Effector memory CD8-positive, alpha-beta T cell (primary cell): ENCODE measurements around the gene RAD51AP1.

ENCODE experiments used
- ATAC-seq: fragments of 150-1000 bp; cut with Tn5 transposase; replicated peaks from 2 replicates; pipeline ENCODE4 v1.10.0; 2021; ENCODE audit warnings: mild to moderate bottlenecking, moderate library complexity
- DNase-seq, 3 experiments: peaks; one replicate each; pipeline ENCODE4 v3.0.0; 2021
- H3K27ac Mint-ChIP-seq, 2 donors: one replicate each; pipeline ENCODE4 v1.8.0; 2022; ENCODE audit warnings: mild to moderate bottlenecking in 2 of 2, mixed read lengths in 2 of 2, moderate library complexity in 2 of 2
- H3K27me3 Mint-ChIP-seq, 2 donors: one replicate each; pipeline ENCODE4 v1.8.0; 2022; ENCODE audit warnings: mixed read lengths in 2 of 2
- H3K36me3 Mint-ChIP-seq: one replicate; pipeline ENCODE4 v1.8.0; 2022; ENCODE audit warnings: mild to moderate bottlenecking, moderate library complexity, mixed read lengths; ENCODE audit not compliant: insufficient read depth
- H3K4me1 Mint-ChIP-seq, 2 donors: one replicate each; pipeline ENCODE4 v1.8.0; 2022; ENCODE audit warnings: low read depth in 2 of 2, mixed read lengths in 2 of 2
- H3K4me3 Mint-ChIP-seq, 2 donors: one replicate each; pipeline ENCODE4 v1.8.0; 2022; ENCODE audit warnings: mild to moderate bottlenecking in 2 of 2, mixed read lengths in 2 of 2, moderate library complexity in 2 of 2
- H3K9me3 Mint-ChIP-seq, 2 donors: one replicate each; pipeline ENCODE4 v1.8.0; 2022; ENCODE audit warnings: mixed read lengths in 2 of 2

RAD51AP1 gene

DNA sequence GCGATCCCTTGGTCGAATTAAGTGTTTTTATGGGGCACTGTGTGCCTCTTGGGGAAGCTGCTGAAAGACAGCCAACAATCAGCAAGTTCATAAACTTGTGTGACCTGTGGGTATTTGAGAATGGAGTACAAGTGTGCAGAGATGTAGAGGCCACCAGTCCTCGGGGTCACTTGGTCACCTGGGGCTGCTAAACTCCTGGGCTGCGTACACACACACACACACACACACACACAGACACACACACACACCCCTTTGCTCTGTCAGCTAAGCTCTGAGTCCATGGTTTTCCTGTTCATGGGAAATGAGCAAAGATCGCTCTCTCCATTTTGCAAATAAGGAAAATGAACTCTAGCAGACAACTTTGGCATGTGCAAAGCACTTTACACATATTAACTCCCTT is 47.8 kb downstream of the RAD51AP1 start:
- Mint-ChIP-seq H3K4me3 (no peak overlapping the region), H3K36me3 (no peaks in the 10 kb centered on the region), H3K27ac (no peak overlapping the region), H3K9me3 (no peaks in the 10 kb centered on the region), H3K4me1 (no peaks in the 10 kb centered on the region), H3K27me3 (peaks cover 22 to 48% of the 10 kb centered on the region in 2 donors)
- DNase-seq (no peak), ATAC-seq (no peak)

DNA sequence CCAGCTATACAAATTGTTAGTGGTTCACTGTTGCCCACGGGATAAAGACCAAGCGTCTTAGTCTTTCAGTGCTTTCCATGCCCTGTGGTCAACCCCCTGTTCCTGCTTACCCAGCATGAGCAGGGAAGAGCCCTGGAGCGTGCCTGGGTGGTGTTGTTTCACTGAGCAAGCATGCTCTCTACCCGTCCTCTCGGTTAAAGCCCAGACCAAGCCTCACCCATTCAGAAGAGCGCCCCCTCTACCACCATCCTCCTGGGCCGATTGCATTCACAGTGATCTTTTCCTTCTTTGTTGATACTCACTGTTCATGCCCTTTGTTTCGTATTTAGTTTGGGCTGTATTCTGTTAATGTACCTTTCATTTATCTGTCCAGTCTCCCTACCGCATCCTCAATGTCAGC is 48.4 kb downstream of the RAD51AP1 start:
- ATAC-seq (no peak), DNase-seq (no peak)
- no peaks in the 10 kb centered on the region for H3K36me3 Mint-ChIP-seq
- H3K27ac Mint-ChIP-seq, result no peak overlapping the region
- no peaks in the 10 kb centered on the region for H3K4me1 Mint-ChIP-seq
- no peaks in the 10 kb centered on the region for H3K9me3 Mint-ChIP-seq
- peaks cover 22 to 45% of the 10 kb centered on the region in 2 donors for H3K27me3 Mint-ChIP-seq
- H3K4me3 Mint-ChIP-seq, result no peak overlapping the region

DNA sequence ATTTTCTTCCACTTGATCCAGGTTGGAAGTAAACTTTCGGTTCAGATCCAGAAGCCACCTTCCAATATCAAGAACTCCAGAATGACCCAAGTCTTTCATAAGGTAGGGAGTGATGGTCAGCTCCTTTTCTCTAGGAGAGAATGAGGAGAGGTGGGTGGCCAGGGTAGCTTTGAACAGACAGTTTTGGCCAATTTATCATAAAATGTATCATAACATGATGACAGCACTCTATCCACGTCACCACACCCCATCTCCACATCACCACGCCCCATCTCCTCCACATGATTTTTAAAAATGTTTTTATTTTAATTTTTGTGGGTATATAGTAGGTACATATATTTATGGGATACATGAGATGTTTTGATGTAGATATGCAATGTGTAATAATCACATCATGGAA is 50.2 kb downstream of the RAD51AP1 start:
- no peaks in the 10 kb centered on the region for H3K36me3 Mint-ChIP-seq
- H3K4me1 Mint-ChIP-seq, result no peaks in the 10 kb centered on the region
- H3K9me3 Mint-ChIP-seq, result no peaks in the 10 kb centered on the region
- no peak overlapping the region for H3K27ac Mint-ChIP-seq
- no peak overlapping the region for H3K4me3 Mint-ChIP-seq
- peaks cover 16 to 42% of the 10 kb centered on the region in 2 donors for H3K27me3 Mint-ChIP-seq
- DNase-seq, result no peak
- ATAC-seq, result no peak

DNA sequence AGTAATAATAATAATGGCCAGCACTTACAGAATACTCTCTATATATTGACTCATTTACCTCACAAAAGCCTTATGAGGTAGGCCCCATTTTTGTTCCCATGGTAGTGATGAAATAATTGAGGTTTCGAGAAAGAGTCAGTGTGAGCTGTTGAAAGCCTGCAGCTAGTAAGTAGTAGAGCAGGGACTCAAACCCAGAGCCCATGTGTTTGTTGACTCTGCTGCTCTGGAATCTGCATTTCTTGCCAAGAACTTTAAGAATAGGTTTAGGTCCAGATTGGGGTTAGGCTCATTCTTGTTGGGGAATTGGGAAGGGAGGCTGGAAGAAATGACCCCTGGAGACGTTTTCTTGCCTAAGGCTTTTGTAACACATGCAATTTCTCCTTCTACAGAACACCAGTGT is 51.3 kb downstream of the RAD51AP1 start:
- no peak for ATAC-seq

DNA sequence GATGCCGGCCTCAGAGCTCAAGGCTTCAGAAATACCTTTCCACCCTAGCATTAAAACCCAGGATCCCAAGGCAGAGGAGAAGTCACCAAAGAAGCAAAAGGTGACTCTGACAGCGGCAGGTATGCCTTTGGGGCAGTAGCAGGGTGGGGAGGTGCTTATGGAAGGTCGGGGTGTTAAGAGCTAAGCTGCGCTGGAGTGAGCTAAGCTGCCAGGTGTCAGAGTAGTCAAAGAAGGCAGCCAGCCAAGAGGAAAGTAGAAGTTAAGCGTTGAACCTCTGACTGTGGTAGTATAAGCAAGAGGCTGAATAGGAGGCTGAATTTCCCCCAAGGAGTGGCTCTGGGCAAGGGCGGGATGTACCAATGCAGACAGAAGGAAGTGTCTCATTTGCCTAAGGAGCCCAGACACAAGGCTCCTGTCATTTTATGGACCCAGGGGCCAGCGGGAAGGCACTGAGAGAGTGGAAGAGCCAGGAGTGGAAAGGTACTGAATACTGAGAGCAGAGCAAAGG is 52.5 kb downstream of the RAD51AP1 start:
- Mint-ChIP-seq H3K9me3 (no peaks in the 10 kb centered on the region), H3K27ac (no peak overlapping the region), H3K36me3 (no peaks in the 10 kb centered on the region), H3K4me1 (no peaks in the 10 kb centered on the region), H3K27me3 (peaks cover 12 to 52% of the 10 kb centered on the region in 2 donors), H3K4me3 (no peak overlapping the region)
- ATAC-seq (no peak), DNase-seq (no peak)

More for the DNA sequence above, 51.3 kb downstream of the RAD51AP1 start:
- no peaks in the 10 kb centered on the region for H3K9me3 Mint-ChIP-seq
- H3K4me1 Mint-ChIP-seq, result no peaks in the 10 kb centered on the region
- peaks cover 12 to 41% of the 10 kb centered on the region in 2 donors for H3K27me3 Mint-ChIP-seq
- DNase-seq, result no peak
- no peak overlapping the region for H3K27ac Mint-ChIP-seq
- no peak overlapping the region for H3K4me3 Mint-ChIP-seq
- no peaks in the 10 kb centered on the region for H3K36me3 Mint-ChIP-seq

DNA sequence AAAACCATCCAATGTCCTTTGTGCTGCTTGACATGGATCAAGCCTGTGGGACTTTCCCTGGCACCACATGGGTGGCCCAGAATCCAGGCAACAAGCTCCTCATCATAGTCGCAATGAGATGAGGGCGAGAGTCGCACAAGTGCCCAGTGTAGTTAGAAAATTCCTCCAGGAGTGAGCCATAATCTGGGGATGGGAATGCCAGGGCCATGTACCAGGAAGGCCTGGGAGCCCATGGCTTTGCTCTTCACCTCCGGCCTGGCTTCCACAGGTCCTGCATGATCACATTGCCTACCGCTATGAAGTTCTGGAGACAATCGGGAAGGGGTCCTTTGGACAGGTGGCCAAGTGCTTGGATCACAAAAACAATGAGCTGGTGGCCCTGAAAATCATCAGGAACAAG is 57.2 kb downstream of the RAD51AP1 start:
- DNase-seq (no peak), ATAC-seq (no peak)
- Mint-ChIP-seq H3K9me3 (no peaks in the 10 kb centered on the region), H3K27me3 (peaks cover 10 to 41% of the 10 kb centered on the region in 2 donors), H3K4me1 (no peaks in the 10 kb centered on the region), H3K36me3 (no peaks in the 10 kb centered on the region), H3K4me3 (no peak overlapping the region), H3K27ac (no peak overlapping the region)

DNA sequence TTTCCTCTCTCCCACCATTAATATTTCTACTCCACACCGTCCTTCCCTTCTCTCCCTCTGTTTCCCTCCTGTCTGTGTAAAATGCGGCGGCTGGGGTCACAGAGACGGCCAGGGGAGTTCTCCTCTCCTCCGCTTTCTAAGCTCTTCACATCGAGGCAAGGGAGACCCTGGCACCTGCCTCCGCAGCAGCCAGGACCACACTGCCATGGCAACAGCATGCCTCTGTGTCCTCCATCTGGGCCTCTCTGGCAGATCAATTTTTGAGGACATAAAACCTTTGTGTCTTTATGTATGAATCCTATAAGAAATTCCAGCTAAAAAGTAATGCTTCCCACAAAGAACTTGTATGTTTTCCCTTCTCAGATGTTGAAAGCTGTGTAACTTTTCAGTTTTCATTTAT is 64.7 kb downstream of the RAD51AP1 start:
- Mint-ChIP-seq H3K27me3 (peaks cover 12 to 17% of the 10 kb centered on the region in 2 donors), H3K9me3 (no peaks in the 10 kb centered on the region), H3K4me3 (no peak overlapping the region), H3K36me3 (peaks cover 4% of the 10 kb centered on the region), H3K4me1 (peaks cover 5 to 15% of the 10 kb centered on the region in 2 donors), H3K27ac (no peak overlapping the region)
- ATAC-seq (no peak), DNase-seq (no peak)

DNA sequence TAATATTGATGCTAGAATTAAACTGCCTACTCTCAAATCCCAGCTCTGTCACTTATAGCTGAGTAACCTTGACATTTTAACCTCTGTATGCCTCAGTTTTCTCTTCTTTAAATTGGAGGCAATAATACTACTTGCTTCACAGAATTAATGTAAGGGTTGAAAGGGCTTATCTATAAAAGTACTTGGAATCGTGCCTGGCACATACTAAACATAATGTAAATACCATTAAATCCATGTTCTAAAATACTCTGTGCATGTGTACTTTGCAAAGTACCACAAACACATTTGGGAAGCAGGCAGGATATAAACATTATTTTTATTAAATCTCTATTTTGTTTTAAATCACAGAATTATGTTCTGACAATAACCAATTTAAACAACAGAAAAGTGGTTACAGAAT is 65.3 kb downstream of the RAD51AP1 start:
- ATAC-seq (no peak), DNase-seq (no peak)
- H3K4me1 Mint-ChIP-seq, result peaks cover 5 to 16% of the 10 kb centered on the region in 2 donors
- no peaks in the 10 kb centered on the region for H3K9me3 Mint-ChIP-seq
- no peak overlapping the region for H3K27ac Mint-ChIP-seq
- H3K27me3 Mint-ChIP-seq, result peaks cover 12 to 17% of the 10 kb centered on the region in 2 donors
- peaks cover 5% of the 10 kb centered on the region for H3K36me3 Mint-ChIP-seq
- no peak overlapping the region for H3K4me3 Mint-ChIP-seq

DNA sequence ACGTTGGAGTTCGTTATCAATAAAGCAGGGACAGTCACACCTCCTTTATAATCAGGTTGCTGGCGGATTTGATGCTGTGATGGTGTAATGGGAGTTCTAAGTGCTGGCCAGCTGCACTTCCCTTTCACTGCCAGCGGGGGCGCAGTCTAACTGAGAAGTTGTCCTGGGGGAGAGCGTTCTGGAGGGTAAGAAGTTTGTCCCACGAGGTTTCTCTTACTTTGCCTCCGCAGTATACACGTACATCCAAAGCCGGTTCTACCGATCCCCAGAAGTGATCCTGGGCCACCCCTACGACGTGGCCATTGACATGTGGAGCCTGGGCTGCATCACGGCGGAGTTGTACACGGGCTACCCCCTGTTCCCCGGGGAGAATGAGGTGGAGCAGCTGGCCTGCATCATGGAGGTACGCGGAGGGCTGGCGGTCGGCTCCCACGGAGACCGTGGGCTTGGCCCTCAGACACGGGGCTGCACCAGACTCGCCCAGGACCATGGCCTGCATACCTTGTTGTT is 66.0 kb downstream of the RAD51AP1 start:
- DNase-seq (peak; percentile 71 to 78 (median 71)), ATAC-seq (peak; percentile 95)
- Mint-ChIP-seq H3K4me1 (peaks cover 8 to 16% of the 10 kb centered on the region in 2 donors), H3K27ac (peak overlapping the region; percentile 83 to 90), H3K9me3 (no peaks in the 10 kb centered on the region), H3K27me3 (peaks cover 12 to 17% of the 10 kb centered on the region in 2 donors), H3K4me3 (peak overlapping the region; percentile 89 to 93), H3K36me3 (peaks cover 5% of the 10 kb centered on the region)

DNA sequence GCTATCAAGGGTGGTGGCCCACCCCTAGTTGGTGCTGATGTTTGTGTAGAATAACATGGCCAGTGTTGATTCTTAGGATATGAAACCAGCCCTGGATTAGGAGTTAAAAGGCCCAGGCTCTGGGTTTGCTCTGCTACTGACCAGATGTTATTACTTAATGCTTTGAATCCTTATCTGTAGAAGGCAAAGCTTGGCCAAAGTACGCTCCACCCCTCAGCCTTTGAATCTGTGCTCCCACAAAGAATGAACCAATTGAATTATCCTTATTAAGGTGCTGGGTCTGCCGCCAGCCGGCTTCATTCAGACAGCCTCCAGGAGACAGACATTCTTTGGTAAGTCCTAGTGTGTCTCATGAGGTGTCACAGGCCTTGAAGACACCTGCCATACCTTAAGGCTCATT is 68.4 kb downstream of the RAD51AP1 start:
- DNase-seq (no peak), ATAC-seq (no peak)
- peaks cover 5% of the 10 kb centered on the region for H3K36me3 Mint-ChIP-seq
- H3K27ac Mint-ChIP-seq, result peak overlapping the region in 1 of 2 donors; percentile 81
- peaks cover 12 to 15% of the 10 kb centered on the region in 2 donors for H3K27me3 Mint-ChIP-seq
- no peaks in the 10 kb centered on the region for H3K9me3 Mint-ChIP-seq
- no peak overlapping the region for H3K4me3 Mint-ChIP-seq
- peaks cover 10 to 16% of the 10 kb centered on the region in 2 donors for H3K4me1 Mint-ChIP-seq

DNA sequence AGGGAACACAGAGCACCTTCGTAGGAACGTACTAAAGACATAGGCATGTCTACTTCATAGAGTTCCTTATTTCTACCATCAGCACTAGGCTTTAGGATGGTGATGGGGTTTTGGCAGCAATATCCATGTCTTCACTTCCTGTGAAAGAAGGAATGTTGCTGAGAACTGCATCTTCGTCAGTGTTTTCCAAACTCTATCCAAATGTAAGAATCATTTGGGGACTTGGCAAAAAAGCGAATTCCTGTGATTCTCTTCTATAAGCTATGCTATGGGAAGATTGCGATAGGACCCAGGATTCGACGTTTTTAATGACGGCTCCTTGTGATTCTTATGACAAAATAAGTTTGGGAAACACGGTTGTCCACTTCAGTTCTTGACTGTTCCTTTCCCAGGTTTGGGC is 70.4 kb downstream of the RAD51AP1 start:
- DNase-seq (no peak), ATAC-seq (no peak)
- H3K36me3 Mint-ChIP-seq, result peaks cover 13% of the 10 kb centered on the region
- H3K27ac Mint-ChIP-seq, result no peak overlapping the region
- no peaks in the 10 kb centered on the region for H3K27me3 Mint-ChIP-seq
- no peaks in the 10 kb centered on the region for H3K9me3 Mint-ChIP-seq
- H3K4me1 Mint-ChIP-seq, result peaks cover 10 to 16% of the 10 kb centered on the region in 2 donors
- H3K4me3 Mint-ChIP-seq, result no peak overlapping the region
